ENCODE data around the gene EXOC4.

The EXOC4 gene

GRCh38 chr7:133672866-133673265 is 420.0 kb downstream of the EXOC4 start:
- DNase-seq (ENCODE audit: low spot score) = no peak

- DNase-seq (ENCODE audit: low spot score) = no peak
Observed at GRCh38 chr7:133674079-133674763, 421.3 kb downstream of the EXOC4 start.

GRCh38 chr7:133675510-133676218 is 422.8 kb downstream of the EXOC4 start:
- no peak for DNase-seq (ENCODE audit: low spot score)

- no peak for DNase-seq (ENCODE audit: low spot score)
Observed at GRCh38 chr7:133676805-133677370, 424.0 kb downstream of the EXOC4 start.

GRCh38 chr7:133678137-133678814 is 425.4 kb downstream of the EXOC4 start:
- no peak for DNase-seq (ENCODE audit: low spot score)

- no peak for DNase-seq (ENCODE audit: low spot score)
Observed at GRCh38 chr7:133679977-133680376, 427.1 kb downstream of the EXOC4 start.

GRCh38 chr7:133681529-133681928 is 428.7 kb downstream of the EXOC4 start:
- DNase-seq (ENCODE audit: low spot score) = no peak

- DNase-seq (ENCODE audit: low spot score) = no peak
Observed at GRCh38 chr7:133682364-133683181, 429.7 kb downstream of the EXOC4 start.

- no peak for DNase-seq (ENCODE audit: low spot score)
Observed at GRCh38 chr7:133683182-133683454, 430.2 kb downstream of the EXOC4 start.

- DNase-seq (ENCODE audit: low spot score) = no peak
Observed at GRCh38 chr7:133688483-133689239, 435.8 kb downstream of the EXOC4 start.

GRCh38 chr7:133690740-133691139 is 437.9 kb downstream of the EXOC4 start:
- DNase-seq (ENCODE audit: low spot score) = no peak

GRCh38 chr7:133691727-133692610 is 439.1 kb downstream of the EXOC4 start:
- no peak for DNase-seq (ENCODE audit: low spot score)

- DNase-seq (ENCODE audit: low spot score) = no peak
Observed at GRCh38 chr7:133693281-133693680, 440.4 kb downstream of the EXOC4 start.

- DNase-seq (ENCODE audit: low spot score) = no peak
Observed at GRCh38 chr7:133696056-133696455, 443.2 kb downstream of the EXOC4 start.

GRCh38 chr7:133697585-133697984 is 444.7 kb downstream of the EXOC4 start:
- DNase-seq (ENCODE audit: low spot score) = no peak

GRCh38 chr7:133698127-133698526 is 445.2 kb downstream of the EXOC4 start:
- DNase-seq (ENCODE audit: low spot score) = no peak

GRCh38 chr7:133699386-133699785 is 446.5 kb downstream of the EXOC4 start:
- no peak for DNase-seq (ENCODE audit: low spot score)

GRCh38 chr7:133702078-133702477 is 449.2 kb downstream of the EXOC4 start:
- DNase-seq (ENCODE audit: low spot score) = no peak

- no peak for DNase-seq (ENCODE audit: low spot score)
Observed at GRCh38 chr7:133702960-133703359, 450.1 kb downstream of the EXOC4 start.

- no peak for DNase-seq (ENCODE audit: low spot score)
Observed at GRCh38 chr7:133703547-133703946, 450.7 kb downstream of the EXOC4 start.

All from pons (tissue), 1 donor.